Inflammatory macrophage treated with lipopolysaccharide for 1 hour (primary cell): ENCODE data around the gene CTDSPL.

ENCODE experiments used
- DNase-seq, 2 donors: peaks; one replicate each; pipeline ENCODE4 v3.0.0-alpha.2; 2020 to 2022

CTDSPL gene

DNA sequence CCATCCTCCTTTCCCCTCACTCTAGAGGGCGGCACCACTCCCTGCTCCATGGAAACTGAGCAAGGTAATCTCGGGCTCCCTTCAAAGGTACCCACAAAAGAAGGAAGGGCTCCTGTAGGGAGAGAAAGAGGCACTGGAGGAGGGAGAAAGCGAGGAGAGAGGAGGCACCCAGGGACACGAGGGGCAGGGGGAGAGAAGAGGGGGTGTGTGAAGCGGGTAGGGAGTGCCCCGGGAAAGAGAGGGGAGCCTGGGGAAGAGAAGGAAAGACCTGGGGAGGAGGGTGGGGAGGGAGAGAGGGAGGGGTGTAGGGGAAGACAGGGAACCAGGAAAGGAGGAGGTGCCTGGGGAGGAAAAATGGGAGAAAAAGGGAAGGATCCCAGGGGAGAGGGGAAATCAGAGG is 129.4 kb downstream of the CTDSPL start:
- DNase-seq: no peak

DNA sequence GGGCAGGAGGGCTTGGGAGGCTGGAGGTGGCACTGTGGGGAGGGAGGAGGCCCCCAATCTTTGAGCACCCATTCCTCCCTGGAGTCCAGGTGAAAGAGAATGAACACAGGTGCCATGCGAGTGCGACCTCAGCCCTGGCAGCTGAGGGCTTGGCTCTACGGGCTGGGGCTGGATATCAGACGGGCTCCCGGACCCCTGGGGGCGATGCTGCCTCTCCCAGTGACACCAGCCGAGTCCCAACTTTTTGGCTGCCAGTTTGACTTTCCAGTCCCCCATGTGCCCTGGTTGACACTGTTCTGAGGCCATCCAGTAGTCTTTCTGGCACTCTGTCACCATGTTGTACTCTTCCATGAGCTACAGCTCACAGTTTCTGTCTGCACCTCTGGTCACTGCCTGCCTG is 130.1 kb downstream of the CTDSPL start:
- DNase-seq: no peak

DNA sequence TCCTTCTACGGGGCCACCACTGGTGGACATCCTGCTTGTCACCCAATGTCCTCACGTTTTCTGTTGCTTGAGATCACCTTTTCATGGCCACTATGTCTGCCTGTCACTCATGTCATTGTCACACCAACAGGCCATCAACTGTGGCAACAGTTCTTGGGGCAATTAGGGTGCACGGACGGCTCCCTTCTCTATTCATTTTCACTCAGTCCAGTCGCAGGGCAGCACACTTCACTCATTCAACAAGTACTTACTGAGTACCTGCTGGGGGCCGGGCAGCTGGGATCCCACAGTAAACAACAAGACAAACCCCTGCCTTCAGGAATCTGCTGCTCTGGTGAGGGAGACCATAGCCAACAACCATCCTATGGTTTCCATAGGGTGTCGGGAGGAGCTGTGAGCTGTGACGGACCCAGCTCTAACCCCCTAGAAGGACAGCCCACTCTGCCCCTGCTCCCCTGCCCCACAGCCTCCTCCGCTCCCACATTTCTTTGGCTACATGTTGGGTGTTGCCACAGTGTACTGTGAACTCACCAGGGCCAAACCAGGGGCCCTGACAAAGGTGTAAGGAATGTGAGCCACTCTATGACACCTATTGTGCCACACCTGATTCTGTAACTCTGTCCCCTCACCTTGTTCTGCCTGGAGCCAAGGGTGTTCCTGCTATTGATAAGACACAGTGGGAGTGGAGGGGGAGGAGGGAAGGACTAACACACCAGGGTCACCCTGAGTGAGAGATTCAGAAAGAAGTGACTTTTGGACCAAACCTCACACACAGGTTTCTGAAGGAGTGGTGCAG is 130.8 kb downstream of the CTDSPL start:
- no peak for DNase-seq

DNA sequence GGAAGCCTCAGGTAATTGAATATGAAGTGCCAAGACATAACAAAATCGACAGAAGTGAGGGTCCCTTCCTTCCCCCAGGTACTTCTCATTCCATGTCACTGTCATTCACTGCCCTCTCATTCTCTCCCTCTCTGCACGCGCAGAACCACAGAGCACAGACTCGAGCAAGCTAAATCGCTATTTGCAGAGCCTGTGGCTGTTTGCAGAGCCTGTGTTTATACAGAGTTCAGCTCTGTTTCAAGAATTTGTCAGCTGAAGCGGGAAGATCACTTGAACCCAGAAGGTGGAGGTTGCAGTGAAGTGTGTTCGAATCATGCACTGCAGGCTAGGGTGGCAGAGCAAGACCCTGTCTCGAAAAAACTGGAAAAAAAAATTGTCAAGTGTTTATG is 131.4 kb downstream of the CTDSPL start:
- DNase-seq: no peak

DNA sequence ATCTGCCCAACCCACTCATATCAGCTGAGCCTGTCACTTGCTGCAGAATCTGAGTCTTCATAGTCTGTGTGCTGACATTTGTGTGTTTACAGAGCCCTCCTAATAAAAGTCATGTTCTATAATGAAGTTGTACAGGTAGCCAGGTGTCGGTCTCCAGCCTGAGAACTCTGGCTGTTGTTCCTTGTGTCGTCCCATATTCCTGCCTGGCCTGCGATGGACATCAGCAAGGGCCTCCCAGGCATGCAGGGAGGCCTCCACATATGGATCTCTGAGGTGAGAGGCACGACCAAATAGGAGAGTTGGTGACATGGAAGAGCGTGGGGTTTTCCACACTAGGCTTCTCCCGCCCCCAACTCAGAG is 131.8 kb downstream of the CTDSPL start:
- peak in 1 of 2 donors; percentile 23 for DNase-seq

DNA sequence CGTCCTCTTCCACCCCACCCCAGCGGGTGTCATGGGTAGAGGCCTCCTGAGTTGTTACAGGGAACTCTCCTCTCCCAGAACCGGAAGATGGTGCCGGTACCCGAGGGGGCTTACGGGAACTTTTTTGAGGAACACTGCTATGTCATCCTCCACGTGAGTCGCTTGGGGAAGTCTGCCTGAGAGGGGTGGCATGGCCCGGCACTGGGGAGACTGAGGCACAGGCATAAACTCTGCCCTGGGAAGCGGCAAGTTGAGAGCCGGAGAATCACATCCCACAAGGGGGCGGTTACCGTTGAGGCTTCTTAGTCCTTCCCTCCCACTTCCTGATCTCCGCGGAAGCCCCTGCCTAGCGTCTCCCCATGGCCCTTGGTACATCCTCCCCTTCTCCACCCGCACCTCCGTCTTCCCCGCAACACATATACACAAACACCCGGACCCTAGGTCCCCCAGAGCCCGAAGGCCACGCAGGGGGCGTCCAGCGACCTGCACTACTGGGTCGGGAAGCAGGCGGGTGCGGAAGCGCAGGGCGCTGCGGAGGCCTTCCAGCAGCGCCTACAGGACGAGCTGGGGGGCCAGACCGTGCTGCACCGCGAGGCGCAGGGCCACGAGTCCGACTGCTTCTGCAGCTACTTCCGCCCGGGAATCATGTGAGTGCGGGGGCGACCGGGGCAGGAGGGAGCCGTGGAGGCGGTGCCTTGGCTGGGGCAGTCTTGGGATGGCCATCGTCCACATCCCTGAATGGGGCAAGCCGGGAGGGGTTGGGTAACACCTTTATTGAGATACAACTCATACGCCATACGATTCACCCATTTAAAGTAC is 132.3 kb downstream of the CTDSPL start:
- DNase-seq: peak; percentile 89 to 98

DNA sequence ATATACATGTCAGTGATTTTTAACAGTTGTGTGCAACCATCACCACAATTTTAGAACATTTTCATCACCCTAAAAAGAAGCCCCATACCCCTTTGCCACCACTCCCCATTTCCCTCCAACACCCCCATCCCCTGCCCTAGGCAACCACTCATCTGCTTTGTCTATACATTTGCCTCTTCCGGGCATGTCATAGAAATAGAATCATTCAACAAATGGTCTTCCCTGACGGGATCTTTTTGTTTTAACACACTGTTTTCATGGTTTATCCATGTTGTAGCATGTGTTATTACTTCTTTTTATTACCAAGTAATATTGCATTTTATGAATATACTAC is 132.9 kb downstream of the CTDSPL start:
- no peak for DNase-seq

DNA sequence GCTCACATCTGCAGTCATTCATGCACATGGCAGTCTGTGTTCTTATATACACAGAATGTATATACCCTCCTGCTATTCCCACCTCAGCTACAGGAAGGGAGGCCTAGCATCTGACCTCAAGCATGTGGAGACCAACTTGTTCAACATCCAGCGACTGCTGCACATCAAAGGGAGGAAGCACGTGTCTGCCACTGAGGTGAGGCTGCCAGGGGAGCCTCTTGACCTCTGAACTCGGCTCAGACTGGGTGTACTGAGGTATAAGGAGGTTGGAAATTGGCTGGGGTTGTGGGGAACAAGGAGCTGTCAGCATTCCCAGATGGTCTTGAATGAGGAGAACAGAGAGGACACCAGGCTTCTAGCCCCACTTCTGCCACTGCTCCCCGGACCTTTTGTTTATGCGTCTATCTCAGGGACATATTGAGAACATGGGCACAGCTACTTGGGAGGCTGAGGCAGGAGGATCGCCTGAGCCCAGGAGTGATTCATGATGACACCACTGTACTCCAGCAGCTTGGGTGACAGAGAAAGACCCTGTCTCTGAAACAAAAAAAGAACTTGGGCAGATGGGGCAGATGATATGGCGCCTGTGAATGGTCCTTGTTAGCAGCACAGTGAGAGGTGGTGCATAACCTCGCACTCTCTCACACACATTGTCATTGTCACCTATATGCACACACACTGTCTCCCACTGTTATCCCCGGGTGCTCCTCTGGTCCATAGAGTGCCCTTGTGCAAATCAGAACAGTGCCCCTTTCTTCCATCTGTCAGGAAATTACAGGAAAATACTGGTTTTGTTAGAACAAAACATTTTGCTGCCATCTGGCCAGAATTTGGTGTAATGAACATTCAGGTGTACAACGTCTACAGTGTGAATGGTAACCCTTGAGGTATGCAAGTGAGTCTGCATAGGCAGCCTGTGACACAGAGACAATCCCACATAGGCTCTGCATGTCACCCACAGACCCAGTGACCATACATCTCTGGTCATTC is 134.3 kb downstream of the CTDSPL start:
- DNase-seq: no peak

DNA sequence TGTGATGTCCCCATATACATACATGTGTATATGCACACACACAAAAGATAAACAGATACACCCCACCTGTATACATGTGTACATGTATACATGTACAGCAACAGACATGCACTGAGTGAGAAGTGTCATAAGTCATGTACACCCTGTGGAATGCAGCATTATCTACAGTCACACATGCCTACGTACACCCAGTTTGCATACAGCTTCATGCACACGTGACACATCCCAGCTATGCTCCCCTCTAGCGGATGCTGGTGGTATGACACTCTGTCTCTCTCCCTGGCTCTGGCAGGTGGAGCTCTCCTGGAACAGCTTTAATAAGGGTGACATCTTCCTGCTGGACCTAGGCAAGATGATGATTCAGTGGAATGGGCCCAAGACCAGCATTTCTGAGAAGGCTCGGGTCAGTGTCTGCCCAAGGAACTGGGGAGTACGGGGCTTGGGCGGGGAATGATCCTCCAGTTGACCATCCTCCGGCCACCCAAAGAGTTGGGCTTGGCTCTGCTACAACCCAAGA is 135.2 kb downstream of the CTDSPL start:
- DNase-seq: peak; percentile 75 to 95

DNA sequence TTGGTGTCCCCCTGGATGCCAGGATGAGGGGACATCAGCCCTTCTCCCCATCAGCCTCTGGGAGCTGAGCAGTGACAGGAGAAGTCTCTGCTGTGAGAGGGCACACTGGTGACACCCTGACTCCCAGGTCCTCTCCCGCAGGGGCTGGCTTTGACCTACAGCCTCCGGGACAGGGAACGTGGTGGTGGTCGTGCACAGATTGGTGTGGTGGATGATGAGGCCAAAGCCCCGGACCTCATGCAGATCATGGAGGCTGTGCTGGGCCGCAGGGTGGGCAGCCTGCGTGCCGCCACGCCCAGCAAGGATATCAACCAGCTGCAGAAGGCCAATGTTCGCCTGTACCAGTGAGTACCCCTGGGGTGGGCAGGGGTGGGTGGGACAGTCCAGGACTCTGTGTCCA is 135.7 kb downstream of the CTDSPL start:
- no peak for DNase-seq

DNA sequence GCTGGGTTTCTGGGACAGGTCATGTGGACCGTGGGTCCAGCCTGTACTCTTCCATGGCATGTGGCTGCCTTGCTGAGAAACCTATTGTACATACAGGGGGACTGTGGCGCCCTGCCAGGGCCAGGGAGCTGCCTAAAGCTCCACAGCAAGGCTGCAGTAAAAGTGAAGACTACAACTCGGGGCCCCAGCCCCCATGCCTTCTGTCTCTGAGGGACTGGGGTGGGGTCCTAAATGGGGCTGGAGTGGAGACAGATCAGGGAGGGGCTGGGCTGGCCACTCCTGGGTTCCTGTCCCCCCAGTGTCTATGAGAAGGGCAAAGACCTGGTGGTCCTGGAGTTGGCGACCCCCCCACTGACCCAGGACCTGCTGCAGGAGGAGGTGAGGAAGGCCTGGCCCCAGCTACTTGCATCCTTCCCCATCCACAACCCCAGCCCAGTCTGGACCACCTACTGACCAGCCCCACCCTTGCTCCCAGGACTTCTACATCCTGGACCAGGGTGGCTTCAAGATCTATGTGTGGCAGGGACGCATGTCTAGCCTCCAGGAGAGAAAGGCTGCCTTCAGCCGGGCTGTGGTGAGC is 136.2 kb downstream of the CTDSPL start:
- no peak for DNase-seq

DNA sequence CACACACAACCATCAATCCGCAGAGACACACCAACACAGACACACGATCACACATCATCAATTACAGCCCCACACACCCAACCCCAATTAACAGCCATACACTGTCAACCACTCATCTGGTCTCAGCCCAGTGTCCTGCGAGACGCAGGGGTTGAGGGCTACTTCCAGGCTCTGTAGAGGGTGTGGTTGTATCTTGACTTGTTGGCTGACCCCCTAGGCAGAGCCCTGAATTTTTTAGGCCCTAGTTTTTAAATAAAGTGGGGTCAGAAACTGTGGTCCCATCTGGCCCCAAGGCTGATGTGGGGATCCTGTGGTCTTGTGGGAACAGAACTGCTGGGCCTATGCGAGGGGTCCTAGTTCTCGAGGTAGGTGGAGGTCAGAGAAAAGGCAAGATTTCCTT is 138.2 kb downstream of the CTDSPL start:
- no peak for DNase-seq

DNA sequence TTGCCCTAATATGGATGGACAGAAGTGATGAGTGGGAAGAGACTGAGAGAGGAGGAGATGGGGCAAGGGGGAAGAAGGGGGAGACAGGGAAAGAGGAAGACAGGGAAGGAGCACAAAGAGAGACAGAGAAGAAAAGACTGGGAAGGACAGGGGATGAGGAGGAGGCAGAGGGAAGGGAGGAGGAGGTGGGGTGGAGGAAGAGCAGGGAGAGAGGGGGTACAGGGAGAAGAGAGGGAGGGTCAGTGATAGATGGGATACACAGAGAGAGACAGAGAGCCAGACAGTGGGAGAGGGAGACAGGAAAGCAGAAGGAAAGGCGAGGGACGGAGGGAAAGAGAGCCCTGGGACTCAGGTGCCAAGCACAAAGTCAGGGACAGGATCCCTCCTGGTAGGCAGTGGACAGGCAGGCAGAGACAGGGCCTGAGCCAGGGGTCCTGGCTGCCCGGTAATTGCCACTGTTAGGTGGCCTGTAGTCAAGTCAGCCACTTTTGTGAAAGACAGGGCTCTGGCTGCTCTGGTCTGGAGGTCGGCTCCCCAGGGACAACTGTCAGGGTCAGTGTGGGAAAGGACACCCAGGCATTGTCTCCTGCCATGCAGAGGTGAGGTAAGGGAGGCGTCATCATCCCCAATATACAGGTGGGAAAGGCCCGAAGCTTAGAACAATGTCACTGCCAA is 138.7 kb downstream of the CTDSPL start:
- DNase-seq: no peak

DNA sequence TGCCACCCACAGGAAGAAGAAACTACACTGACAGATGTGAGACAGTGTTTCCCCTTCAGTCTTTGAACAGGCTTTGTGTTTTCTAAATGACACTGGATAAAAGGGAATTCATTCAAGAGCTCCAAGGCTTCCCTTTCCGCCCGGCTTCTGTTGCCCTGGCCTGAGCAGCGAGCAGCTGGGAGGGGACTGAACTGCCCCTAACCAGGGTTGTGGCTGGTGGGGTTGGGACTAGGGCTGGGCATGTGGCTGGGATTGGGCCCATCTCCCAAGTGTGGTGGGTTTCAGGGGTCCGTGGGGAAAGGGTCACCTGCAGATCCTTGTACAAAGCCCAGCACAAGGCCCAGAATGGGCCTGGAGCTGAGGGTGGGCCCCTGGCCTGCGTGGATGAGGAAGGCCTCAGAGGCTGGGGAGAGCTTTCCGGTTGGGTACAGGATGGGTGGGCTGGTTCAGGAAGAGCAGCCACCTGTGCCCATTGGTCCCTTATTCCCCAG is 139.3 kb downstream of the CTDSPL start:
- DNase-seq: no peak

DNA sequence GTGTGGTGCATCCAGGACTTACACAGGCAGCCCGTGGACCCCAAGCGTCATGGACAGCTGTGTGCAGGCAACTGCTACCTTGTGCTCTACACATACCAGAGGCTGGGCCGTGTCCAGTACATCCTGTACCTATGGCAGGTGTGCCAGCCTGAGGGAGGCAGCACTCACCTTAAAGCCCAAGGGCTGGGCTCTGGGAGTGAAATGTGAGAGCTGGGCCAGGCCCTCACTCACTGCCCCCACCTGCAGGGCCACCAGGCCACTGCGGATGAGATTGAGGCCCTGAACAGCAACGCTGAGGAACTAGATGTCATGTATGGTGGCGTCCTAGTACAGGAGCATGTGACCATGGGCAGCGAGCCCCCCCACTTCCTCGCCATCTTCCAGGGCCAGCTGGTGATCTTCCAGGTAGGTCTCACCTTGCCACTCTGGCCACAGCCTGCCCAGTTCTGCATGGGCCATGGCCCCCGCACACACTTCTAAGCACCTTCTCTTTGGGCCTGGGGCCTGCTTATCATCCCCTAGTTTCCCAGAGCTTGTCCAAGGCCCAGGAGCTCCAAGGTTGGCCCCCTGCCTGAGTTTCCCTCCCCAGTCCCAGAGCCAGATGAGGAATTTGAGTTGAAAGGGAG is 139.9 kb downstream of the CTDSPL start:
- no peak for DNase-seq

DNA sequence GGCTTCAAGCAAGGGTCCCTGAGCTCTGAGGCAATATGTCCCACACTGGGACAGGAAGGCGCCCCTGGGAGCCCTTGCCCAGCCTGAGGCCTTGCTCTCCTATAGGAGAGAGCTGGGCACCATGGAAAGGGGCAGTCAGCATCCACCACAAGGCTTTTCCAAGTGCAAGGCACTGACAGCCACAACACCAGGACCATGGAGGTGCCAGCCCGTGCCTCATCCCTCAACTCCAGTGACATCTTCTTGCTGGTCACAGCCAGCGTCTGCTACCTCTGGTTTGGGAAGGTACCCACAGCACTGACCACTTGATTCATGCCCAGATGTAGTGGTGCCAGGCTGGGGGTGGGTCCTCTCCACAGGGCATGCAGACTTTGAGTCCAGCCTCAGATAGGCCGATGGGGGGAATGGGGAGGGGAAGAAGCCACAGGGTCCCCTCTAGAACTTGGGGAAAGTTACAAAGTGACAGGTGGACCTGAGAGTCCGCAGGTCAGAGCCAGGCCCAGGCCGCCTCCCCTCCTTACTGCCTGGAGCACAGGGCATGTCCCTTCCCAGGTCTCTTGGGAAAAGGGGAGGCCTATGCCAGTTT is 140.7 kb downstream of the CTDSPL start:
- no peak for DNase-seq

DNA sequence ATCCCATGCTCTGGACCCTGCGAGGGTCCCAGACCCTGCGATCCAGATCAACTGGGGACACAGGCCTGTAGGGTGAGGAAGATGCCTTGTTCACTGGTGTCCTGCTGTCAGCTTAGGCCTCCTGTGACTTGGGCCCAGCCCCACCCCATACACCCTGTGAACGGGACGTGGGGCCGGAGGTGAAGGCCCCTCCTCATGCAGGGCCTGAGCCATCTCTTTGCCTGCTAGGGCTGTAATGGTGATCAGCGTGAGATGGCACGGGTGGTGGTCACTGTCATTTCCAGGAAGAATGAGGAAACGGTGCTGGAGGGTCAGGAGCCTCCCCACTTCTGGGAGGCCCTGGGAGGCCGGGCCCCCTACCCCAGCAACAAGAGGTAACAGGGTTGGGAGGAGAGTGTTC is 141.3 kb downstream of the CTDSPL start:
- no peak for DNase-seq

DNA sequence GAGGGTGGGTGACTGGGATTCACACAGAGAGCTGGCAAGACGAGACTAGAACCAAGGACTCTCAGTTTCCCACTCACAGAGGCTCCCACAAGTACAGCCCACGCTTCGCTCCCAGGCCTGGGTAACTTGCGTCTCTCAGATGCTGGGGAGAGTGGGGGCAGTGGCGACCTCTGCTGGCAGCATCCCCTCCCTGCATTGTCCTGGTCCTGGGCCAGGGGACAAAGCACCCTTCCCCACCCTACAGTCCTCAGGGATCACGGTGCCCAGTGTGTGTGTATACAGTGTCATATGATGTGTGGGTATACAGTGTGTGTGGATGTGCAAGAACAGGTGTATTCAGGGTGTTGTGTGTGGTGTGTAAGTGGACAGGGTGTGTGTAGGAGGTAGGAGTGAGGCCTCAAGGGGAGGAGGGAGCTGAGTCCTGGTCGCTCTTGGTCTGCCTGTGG is 141.7 kb downstream of the CTDSPL start:
- DNase-seq: peak in 1 of 2 donors; percentile 63

DNA sequence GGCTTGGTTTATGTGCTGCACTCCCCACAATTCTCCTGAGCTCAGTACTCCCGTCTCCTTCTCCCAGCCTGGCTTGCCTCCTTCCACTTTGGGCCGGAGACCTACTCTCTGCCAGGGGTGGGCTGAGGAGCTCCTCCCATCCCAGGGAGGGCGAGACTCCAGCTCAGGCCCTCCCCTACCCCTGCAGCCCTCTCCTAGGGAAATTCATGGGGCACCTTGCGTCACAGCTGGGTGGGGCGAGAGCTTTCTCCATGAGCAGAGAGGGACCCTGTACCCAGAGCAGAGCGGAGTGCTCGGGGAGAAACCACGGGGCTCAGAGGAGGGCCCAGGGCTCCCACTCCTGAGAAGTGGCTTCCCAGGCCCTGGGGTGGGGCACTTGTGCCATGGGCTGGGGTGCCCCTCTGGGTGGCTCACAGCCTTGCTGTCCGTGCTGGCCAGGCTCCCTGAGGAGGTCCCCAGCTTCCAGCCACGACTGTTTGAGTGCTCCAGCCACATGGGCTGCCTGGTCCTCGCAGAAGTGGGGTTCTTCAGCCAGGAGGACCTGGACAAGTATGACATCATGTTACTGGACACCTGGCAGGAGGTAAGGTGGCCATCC is 142.2 kb downstream of the CTDSPL start:
- DNase-seq: no peak

DNA sequence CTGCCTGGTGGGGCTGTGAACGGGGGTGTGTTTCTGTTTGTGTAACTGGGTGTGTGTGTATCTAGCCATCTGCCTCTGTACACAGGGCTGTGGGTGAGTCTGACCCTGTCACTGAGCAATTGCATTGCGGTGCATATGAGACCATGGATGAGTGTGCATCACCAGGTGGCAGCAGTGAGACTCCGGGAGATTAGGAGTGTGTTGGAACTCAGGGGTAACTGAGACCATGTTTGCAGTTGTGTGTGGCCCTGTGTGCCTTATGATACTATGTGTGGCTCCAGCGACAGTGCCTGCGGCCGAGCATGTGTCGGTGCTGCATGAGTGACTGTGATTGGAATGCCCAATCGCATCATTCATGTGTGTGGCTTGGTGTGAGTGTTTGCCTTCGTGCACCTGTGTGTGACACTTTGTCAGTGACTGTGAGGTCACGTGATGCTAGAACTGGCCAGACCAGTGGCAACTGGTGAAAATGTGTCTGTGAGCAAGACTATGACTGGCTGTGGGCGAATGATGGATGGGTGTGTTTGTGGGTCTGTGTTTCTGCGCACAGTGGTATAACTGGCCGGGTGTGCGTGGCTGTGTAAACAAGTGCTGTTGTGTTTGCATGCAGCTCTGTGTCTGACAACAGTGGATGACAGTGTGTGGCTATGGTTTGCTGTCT is 142.9 kb downstream of the CTDSPL start:
- peak in 1 of 2 donors; percentile 70 for DNase-seq
